CD4-positive, alpha-beta T cell treated with Interleukin-4 for 1 hour (primary cell): ENCODE measurements around the gene ZBTB24.
"Not testable (repeated sequence)": the region's sequence is repeated elsewhere in the genome, so short reads cannot be mapped to it uniquely, and the experiment has no call there.

Experiments used
- DNase-seq, 2 donors: peaks; one replicate each; pipeline ENCODE4 v3.0.0-alpha.2; 2020 to 2022

Gene ZBTB24

GRCh38 chr6:109467696-109468095 is 15.3 kb downstream of the ZBTB24 start:
- no peak for DNase-seq

GRCh38 chr6:109466212-109466923 is 16.7 kb downstream of the ZBTB24 start:
- no peak for DNase-seq

DNA sequence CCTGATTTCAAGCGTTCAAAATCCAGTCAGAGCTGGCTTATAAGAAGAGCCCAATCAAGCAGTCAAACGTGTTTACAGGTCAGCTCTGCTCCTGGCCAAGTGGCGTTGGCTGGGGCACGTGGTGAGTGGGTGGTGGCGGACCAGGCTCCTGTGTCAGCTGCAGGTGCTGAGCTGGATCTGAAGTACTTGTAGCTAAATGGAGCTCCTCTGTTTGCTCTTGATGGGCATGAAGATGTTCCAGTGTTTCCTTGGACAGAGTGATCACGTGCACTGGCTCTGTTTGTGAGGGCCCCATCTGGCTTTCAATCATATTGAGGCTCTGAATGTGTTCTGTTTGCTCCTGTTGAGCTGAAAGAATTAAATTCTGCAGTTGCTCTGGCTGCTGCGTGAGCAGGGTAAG is 17.2 kb downstream of the ZBTB24 start:
- no peak for DNase-seq

DNA sequence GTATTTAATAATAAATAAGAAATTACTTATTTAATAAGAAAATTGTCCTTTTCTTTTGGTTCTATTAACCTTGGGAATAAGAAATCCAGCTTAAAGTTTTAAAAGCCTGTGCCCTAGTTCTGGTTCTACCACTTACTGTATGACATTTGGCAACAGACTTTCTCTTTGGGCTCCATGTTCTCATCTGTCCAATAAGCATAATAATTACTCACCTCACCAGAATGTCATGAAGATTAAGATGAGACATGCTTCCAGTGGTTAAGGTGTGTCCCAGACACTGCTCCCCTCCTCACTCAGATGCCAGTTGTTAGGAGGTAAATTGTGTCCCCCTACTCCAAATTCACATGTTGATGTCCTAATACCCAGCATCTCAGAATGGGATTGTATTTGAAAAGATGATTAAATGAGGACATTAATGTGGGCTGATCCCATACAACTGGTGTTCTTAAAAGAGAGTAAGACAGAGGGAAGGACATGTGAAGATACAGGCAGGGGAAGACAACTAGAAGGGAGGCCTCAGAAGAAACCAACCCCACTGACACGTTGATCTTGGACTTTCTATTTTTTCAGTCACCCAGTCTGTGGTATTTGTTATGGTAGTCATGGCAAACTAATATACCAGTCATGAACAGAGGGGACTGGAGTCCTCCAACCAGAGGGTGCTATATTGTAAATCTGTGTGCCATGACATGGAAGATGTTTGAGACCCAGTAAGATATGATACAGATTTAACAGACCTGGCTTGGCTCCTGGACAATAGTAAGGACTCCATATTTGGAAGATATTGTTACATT is 21.1 kb downstream of the ZBTB24 start:
- no peak for DNase-seq

- DNase-seq, result not testable (repeated sequence)
Measured at GRCh38 chr6:109461205-109461604, 21.8 kb downstream of the ZBTB24 start.

DNA sequence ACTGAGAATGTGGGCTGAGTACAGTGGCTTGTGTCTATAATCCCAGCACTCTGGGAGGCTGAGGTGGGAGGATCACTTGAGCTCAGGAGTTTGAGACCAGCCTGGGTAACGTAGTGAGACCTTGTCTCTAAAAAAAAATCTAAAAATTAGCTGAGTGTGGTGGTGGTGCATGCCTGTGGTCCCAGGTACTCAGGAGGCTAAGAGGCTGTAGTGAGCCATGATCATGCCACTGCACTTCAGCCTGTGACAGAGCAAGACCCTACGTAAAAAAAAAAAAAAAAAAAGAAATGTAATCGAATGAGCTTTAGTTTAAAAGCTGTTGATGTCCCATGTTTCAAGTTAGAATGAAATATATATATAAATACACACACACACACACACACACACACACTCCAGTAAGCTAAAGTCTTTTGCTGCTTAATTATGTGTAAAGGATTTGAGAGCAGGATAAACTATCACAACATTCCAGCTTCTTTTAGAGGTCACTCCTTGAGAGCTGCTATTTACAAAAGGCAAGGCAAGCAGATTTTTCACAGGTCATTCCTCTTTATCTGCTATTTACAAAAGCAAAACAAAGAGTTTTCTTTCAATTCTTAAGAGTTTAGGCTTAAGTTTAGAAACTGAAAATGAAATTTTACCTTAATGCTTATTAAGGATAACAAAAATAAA is 22.7 kb downstream of the ZBTB24 start:
- no peak for DNase-seq

DNA sequence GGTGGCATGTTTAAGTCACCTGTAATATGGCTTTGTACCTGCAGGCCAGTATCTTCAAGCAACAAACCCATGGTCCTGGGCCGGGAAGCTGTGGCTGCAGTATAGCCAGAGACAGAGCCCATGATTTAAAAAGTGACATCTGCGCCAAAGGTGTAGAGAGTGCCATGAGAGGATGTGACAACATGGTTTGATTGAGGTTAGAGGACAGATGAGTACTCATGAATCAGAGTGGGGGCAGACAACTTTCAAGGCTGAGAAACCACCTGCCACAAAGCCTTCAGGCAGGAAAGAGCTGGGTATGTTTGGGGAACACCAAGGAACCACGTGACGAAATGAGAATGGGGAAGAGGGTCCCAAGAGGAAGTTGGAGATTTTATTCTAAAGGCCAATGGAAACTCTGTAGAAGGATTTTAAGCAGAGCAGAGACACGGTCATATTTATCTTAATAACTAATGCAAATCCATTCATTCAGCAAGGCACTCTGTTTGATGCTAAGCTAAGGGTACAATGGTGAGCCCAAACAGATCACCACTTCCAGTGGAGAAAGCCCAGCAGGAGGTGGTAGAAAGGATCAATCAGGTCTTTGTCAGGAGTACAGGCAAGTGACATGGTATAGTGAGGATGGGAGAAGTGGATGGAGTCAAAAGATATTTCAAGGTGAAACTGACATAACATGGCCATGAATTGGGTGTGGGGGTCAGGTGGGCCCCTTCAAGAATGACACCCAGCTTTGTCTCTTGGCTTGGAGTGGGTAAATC is 24.1 kb downstream of the ZBTB24 start:
- DNase-seq, result peak; percentile 62 to 63

GRCh38 chr6:109457562-109457996 is 25.4 kb downstream of the ZBTB24 start:
- no peak for DNase-seq

- DNase-seq, result no peak
Measured at GRCh38 chr6:109456710-109457561, 26.1 kb downstream of the ZBTB24 start.

DNA sequence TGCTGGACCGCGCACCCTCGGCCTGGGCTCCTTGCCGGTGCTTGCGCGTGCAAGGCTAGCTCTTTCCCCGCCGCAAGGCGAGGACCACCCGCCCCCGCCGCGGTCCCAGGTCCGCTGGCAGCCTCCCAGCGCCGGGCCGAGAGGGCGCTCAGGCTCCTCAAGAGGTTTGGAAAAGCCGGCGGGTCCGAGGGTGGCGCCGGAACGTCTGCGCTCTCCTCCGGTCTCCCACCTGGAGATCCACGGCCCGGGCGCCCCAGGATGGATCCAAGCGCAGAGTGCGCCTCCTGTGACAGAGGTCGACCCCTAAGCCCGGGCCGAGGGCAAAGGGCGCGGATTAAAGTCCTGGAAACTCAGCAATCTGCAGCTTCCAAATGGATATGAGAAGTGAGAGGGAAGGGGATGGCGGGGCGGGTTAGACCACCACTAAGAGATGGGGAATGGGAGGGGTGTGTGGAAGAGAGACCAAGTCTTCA is 26.9 kb downstream of the ZBTB24 start:
- DNase-seq, result no peak

- peak; percentile 81 to 87 for DNase-seq
Measured at GRCh38 chr6:109455437-109456110, 27.4 kb downstream of the ZBTB24 start, which contains the start of gene MICAL1. MICAL1 (minus strand) TSS chr6:109455772; CDS start chr6:109454196, 1,576 bp downstream.

DNA sequence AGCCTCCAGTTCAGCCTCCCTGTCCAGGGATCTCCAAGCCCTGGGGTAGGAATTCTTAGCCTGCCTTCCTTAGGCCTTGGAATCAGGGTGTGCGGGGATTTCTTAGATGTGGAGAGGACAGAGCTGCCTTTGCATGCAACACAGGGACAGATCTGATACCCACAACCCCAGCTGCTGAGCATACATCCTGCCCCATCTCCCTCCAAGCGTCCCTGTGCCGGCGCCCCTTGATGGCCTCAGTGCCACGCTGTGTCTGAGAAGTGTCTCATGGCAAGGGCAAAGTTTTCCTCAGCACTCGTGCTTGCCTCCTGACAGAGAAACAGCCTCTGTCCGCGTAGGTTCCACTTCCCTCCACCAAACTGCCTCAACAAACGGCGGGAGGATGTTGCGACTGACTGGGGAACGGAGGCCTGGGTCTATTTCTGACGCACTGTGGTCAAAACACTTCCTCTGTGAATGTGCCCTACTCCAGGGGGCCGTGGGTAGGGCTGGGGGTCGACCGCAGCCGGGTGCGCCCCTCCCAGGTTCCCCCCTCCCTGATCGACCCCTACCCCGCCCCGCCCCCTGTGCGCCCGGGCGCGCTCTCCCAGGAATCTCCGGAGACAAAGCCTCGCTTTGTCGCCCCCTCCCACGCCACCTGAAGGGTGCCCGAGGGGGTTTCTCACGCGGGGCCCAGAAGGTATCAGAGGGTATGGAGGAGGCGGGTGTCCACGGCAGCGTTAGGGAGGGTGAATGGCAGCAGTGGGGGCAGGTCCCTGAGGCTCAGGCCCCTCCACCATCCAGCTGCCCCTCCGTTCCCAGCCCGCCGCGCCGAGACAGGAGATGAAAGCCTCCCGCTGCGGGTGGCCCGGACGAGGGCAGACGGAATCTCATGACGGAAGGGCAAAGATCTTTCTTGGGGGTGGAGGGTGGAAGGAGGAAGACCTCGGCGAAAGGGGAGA is 28.3 kb downstream of the ZBTB24 start:
- peak; percentile 77 to 88 for DNase-seq

DNA sequence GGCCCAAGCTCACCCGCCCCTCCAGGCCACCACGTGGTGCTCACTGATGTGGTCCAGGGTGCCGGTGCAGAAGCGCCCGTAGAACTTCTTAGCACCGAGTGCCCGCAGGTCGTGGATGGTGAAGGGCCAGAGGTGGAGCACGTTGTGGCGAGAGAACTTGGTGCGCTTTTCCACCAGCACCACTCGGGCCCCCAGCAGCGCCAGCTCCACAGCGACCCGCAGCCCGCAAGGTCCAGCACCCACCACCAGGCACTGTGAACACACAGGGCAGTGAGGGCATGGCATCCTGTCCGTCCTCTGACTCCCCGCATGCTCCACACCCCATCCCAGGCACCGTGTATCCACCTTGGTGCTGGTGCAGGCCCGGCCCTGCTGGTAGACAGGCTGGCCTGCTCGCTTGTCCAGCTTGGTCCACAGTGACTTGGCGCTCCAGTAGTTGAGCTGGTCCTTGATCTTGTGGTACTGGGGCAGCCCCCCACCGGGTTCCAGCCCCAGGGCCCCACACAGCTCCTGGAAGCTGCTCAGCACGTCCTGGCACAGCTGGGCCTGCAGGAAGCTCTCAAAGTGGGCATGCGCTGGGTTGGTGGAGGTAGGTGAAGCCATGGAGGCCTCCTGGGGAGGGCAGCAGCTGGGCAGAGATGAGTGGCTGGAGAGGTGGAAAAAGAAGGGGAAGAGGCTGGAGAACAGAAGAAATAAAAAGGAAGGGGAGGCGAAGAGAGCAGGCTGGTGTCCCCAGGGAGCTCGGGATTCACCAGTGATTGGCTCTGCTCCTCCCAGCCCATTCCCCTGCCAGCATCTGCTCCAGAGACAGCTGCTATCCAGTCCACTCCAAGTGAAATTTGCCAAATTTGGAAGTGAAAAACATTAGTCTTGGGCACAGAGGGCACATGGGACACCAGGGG is 29.2 kb downstream of the ZBTB24 start:
- no peak for DNase-seq

GRCh38 chr6:109453156-109453555 is 29.9 kb downstream of the ZBTB24 start:
- DNase-seq, result no peak

DNA sequence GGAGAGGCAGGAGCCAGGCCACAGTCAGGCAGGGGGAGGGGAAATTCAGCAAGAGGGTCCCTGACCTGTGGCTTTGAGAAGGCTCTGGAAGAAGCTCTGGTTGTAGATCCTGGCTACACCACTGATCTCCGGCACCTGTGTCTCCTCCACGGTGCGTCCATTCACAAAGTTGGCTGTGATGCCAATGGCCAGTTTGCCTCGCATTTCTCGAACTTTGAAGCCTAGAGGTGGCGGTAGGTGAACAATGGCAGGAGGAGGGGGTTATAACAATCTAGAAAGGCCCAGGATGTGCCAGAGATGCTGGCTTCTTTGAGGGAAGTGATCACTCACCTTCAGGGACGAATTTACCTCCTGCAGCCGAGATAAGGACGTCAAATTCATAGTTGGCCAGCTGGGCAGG is 30.8 kb downstream of the ZBTB24 start:
- no peak for DNase-seq

GRCh38 chr6:109451376-109451775 is 31.6 kb downstream of the ZBTB24 start:
- DNase-seq, result no peak

- DNase-seq, result no peak
Measured at GRCh38 chr6:109450801-109451200, 32.2 kb downstream of the ZBTB24 start.

DNA sequence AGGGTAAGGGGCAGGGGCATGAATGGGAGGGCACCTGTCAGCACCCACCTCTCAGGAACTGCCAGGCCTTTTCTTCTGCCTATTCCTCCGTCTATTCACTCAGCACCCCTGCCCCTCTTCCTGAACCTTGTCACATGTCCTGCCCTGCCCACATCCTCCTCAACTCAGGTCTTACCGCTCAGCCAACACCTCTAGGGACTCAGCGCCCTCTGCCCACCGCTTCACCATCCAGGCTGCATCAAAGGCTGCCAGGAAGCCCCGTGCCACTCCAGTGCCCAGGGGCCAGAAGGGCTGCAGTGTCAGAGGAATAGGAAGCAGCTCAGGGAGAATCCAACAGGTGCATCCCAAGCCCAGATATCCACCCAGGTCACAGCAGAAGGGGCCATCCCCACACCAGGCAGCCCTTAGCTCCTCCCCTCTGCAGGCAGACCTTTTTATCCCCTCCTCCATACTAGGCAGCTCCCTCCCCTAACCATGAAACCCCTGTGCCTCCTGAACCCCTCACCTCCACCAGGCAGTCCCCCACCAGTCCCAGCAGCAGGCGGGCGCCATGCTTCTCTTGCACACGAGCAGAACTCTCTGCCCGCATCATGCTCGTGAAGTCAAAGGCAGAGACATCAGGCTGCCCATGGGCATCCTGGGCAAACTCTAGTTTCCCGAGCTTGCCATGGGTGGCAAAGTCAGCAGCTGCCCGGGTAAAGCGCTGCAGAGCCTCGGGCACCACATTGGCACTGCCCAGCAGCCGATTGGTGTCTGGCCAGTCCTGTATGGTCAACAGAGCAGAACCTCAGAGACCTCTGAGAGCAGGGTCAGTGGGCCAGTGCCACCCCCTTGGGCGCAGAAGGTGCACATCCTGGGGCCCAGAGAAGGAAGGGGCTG is 33.0 kb downstream of the ZBTB24 start:
- DNase-seq, result peak; percentile 34 to 48
